Lower leg skin (tissue), 3 donors: ENCODE measurements around the gene FOXD2.

ENCODE experiments used
- POLR2A ChIP-seq, 2 donors: fragments of 450-650 bp; IDR thresholded peaks; one replicate each; pipeline ENCODE4 v1.6.1; 2016 to 2017; ENCODE audit warnings: antibody characterized with exemption in 2 of 2, mild to moderate bottlenecking in 1 of 2, moderate library complexity in 1 of 2
- TF ChIP-seq, protein P1 (sequence below), 3 donors: fragments of 450-650 bp; IDR thresholded peaks; one replicate each; pipeline ENCODE4 v1.5.1; 2016; ENCODE audit warnings: antibody characterized with exemption in 3 of 3, mild to moderate bottlenecking in 3 of 3, moderate library complexity in 2 of 3

DNA sequence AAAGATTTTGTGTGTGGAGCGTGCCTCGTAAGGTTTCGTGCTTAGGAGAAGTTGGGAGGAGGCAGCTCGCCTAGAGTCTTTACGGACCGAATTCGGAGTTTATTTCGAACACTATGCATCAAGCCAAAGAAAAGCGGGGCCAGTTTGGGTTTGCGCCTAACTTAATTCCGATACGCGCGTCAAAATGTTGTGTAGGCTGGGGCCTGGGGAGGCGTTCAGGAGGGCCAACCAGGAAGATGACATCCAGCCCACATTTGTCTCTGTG is 6.4 kb downstream of the FOXD2 start:
- TF ChIP-seq, protein P1, sequence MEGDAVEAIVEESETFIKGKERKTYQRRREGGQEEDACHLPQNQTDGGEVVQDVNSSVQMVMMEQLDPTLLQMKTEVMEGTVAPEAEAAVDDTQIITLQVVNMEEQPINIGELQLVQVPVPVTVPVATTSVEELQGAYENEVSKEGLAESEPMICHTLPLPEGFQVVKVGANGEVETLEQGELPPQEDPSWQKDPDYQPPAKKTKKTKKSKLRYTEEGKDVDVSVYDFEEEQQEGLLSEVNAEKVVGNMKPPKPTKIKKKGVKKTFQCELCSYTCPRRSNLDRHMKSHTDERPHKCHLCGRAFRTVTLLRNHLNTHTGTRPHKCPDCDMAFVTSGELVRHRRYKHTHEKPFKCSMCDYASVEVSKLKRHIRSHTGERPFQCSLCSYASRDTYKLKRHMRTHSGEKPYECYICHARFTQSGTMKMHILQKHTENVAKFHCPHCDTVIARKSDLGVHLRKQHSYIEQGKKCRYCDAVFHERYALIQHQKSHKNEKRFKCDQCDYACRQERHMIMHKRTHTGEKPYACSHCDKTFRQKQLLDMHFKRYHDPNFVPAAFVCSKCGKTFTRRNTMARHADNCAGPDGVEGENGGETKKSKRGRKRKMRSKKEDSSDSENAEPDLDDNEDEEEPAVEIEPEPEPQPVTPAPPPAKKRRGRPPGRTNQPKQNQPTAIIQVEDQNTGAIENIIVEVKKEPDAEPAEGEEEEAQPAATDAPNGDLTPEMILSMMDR (IDR thresholded peaks at IDR 0.05), result no peak
- no peak for TF ChIP-seq POLR2A (IDR thresholded peaks at IDR 0.05)
